Ovary (tissue), 3 donors: ENCODE measurements around the gene COL5A3.

Experiments used
- CTCF ChIP-seq, 3 donors: fragments of 450-650 bp in 2 of 3; fragments of 200-600 bp in 1 of 3; IDR thresholded peaks; one replicate each; pipeline versions ENCODE4 v1.5.1 to v1.8.0; 2016 to 2022; ENCODE audit warnings: antibody characterized with exemption in 3 of 3, mild to moderate bottlenecking in 1 of 3
- POLR2A ChIP-seq: fragments of 450-650 bp; IDR thresholded peaks from one replicate; pipeline ENCODE4 v1.6.1; 2017; ENCODE audit warnings: antibody characterized with exemption, mild to moderate bottlenecking, moderate library complexity
- donor health status: DM: no; HTN: no; CAD: no.

- TF ChIP-seq CTCF (IDR thresholded peaks at IDR 0.05), result no peak
- no peak for TF ChIP-seq POLR2A
Observed at GRCh38 chr19:9910625-9911024, 99.7 kb downstream of the COL5A3 start.
